Neural cell (in vitro differentiated cells): ENCODE measurements around the gene ZNF335. TPM values are rescaled to one million over a fixed set of nuclear protein-coding genes. Genes with fewer than 3 reads are reported as not detected.

Source experiments
- H2AFZ ChIP-seq: fragments of 200-600, 300-800 bp; sonication (generic), shearing (Covaris generic); 2 replicates; pipeline ENCODE4 v1.6.0; 2014; ENCODE audit warnings: low read depth, mild to moderate bottlenecking, antibody characterized with exemption, low read length, moderate library complexity
- H3F3A ChIP-seq: fragments of 200-600 bp; shearing (Covaris generic); 2 replicates; pipeline ENCODE4 v1.6.1; 2016; ENCODE audit warnings: mild to moderate bottlenecking, moderate library complexity, mixed read lengths, antibody characterized with exemption, low read length; ENCODE audit not compliant: insufficient read depth, poor library complexity, severe bottlenecking
- H3K27ac ChIP-seq: fragments of 200-600, 300-800 bp; sonication (generic), shearing (Covaris generic); 2 replicates; pipeline ENCODE4 v1.5.1; 2014; ENCODE audit warnings: mild to moderate bottlenecking, low read length, moderate library complexity
- H3K27me3 ChIP-seq: fragments of 300-800, 200-600 bp; sonication (generic), shearing (Covaris generic); 2 replicates; pipeline ENCODE4 v1.6.0; 2014; ENCODE audit warnings: mild to moderate bottlenecking, low read depth, low read length, moderate library complexity; ENCODE audit not compliant: insufficient read depth
- H3K36me3 ChIP-seq: fragments of 300-800, 200-600 bp; sonication (generic), shearing (Covaris generic); 2 replicates; pipeline ENCODE4 v1.5.1; 2014; ENCODE audit warnings: mild to moderate bottlenecking, antibody characterized with exemption, low read length, moderate library complexity; ENCODE audit not compliant: insufficient read depth
- H3K4me2 ChIP-seq: fragments of 300-800, 200-600 bp; sonication (generic), shearing (Covaris generic); 2 replicates; pipeline ENCODE4 v1.6.0; 2014; ENCODE audit warnings: mild to moderate bottlenecking, low read length
- H3K4me3 ChIP-seq: fragments of 300-800, 200-600 bp; sonication (generic), shearing (Covaris generic); 2 replicates; pipeline ENCODE4 v1.5.1; 2014; ENCODE audit warnings: mild to moderate bottlenecking, low read length, moderate library complexity
- H3K79me2 ChIP-seq: fragments of 200-600 bp; shearing (Covaris generic); replicated peaks from 2 replicates; pipeline ENCODE4 v1.6.0; 2014; ENCODE audit warnings: mild to moderate bottlenecking, low read length, moderate library complexity; ENCODE audit not compliant: insufficient read depth
- H3K9ac ChIP-seq: fragments of 300-800, 200-600 bp; sonication (generic), shearing (Covaris generic); 2 replicates; pipeline ENCODE4 v1.6.1; 2016; ENCODE audit warnings: mild to moderate bottlenecking, low read length, mixed read lengths
- H3K9me2 ChIP-seq: fragments of 200-600 bp; shearing (Covaris generic); 2 replicates; pipeline ENCODE4 v1.6.1; 2016; ENCODE audit warnings: mild to moderate bottlenecking, low read length, mixed read lengths; ENCODE audit not compliant: insufficient read depth
- H3K9me3 ChIP-seq: fragments of 200-600, 300-800 bp; sonication (generic), shearing (Covaris generic); 2 replicates; pipeline ENCODE4 v1.6.1; 2016; ENCODE audit warnings: mild to moderate bottlenecking, mixed run types, low read length, moderate library complexity, mixed read lengths
- H4K20me1 ChIP-seq: fragments of 200-600 bp; shearing (Covaris generic); 2 replicates; pipeline ENCODE4 v1.6.1; 2016; ENCODE audit warnings: mild to moderate bottlenecking, mixed run types; ENCODE audit not compliant: insufficient read depth
- EP300 ChIP-seq: fragments of 450-650 bp; conservative IDR thresholded peaks from 2 replicates; pipeline ENCODE4 v1.6.1; 2014; ENCODE audit warnings: antibody characterized with exemption, mild to moderate bottlenecking, moderate library complexity; ENCODE audit not compliant: poor library complexity, severe bottlenecking
- EZH2 ChIP-seq: fragments of 200-600, 300-800 bp; shearing (Covaris generic), sonication (generic); IDR thresholded peaks from 2 replicates; pipeline ENCODE4 v1.6.1; 2014; ENCODE audit warnings: antibody characterized with exemption, low read length, borderline replicate concordance, mild to moderate bottlenecking; ENCODE audit not compliant: insufficient read depth, poor library complexity, severe bottlenecking
- MXI1 ChIP-seq: fragments of 450-650 bp; conservative IDR thresholded peaks from 2 replicates; pipeline ENCODE4 v1.6.1; 2014; ENCODE audit warnings: antibody characterized with exemption, mild to moderate bottlenecking; ENCODE audit not compliant: poor library complexity, severe bottlenecking
- POLR2AphosphoS5 ChIP-seq: IDR thresholded peaks from 2 replicates; pipeline ENCODE4 v1.6.1; 2012
- RAD21 ChIP-seq: fragments of 450-650 bp; conservative IDR thresholded peaks from 2 replicates; pipeline ENCODE4 v1.6.1; 2014; ENCODE audit warnings: antibody characterized with exemption, mild to moderate bottlenecking, moderate library complexity
- SMC3 ChIP-seq: fragments of 450-650 bp; conservative IDR thresholded peaks from 2 replicates; pipeline ENCODE4 v1.6.1; 2014; ENCODE audit warnings: antibody characterized with exemption, mild to moderate bottlenecking, moderate library complexity; ENCODE audit not compliant: poor library complexity
- TAF1 ChIP-seq: IDR thresholded peaks from 2 replicates; pipeline ENCODE4 v1.6.1; 2012; ENCODE audit warnings: low read depth
- polyA plus RNA-seq: library from polyadenylated mRNA; depleted of rRNA; stranded (reverse); fragments of >200 nt; gene quantifications from 2 replicates; pipeline ENCODE4 v1.2.3, GENCODE V29; 2014
- TF ChIP-seq, protein P1 (sequence below): fragments of 450-650 bp; IDR thresholded peaks from 2 replicates; pipeline ENCODE4 v1.5.1; 2014; ENCODE audit warnings: antibody characterized with exemption, mild to moderate bottlenecking, moderate library complexity; ENCODE audit not compliant: poor library complexity, severe bottlenecking
- TF ChIP-seq, protein P2 (sequence below): IDR thresholded peaks from 2 replicates; pipeline ENCODE4 v1.6.1; 2012; ENCODE audit warnings: borderline replicate concordance

The ZNF335 gene
- polyA plus RNA-seq, 1 donor from 2014 or later: 12.8 TPM

DNA sequence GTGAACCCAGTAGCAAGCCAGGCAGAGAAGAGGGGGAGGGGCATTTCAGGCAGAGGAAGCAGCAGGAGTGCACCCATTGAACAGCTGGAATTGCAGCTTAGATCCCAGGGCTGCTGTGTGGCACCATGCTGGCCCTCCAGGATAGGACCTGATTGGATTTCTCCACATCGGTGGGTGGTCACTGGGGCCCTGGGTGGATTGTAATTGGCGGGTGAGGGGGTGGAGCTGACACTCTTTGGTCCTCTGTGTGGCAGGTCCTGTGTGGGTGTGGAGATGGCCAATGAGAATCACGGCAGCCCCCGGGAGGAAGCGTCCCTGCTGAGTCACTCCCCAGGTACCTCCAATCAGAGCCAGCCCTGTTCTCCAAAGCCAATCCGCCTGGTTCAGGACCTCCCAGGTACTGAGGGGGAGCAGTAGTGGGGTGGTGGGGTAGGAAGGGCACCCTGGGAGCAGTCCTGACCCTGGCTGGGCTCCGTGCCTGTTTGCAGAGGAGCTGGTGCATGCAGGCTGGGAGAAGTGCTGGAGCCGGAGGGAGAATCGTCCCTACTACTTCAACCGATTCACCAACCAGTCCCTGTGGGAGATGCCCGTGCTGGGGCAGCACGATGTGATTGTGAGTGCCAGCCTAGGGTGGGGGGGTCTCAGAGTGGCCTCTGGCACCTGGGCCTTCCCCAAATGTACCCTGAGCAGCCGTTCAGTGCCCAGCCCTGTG is 33.1 kb downstream of the ZNF335 start:
- no peak overlapping the region for H2AFZ ChIP-seq
- H3K4me2 ChIP-seq: no peak overlapping the region
- no peaks in the 10 kb centered on the region for H4K20me1 ChIP-seq
- H3K79me2 ChIP-seq: peaks cover 15% of the 10 kb centered on the region
- H3K4me3 ChIP-seq: no peak overlapping the region
- H3F3A ChIP-seq: no peaks in the 10 kb centered on the region
- no peaks in the 10 kb centered on the region for H3K9me3 ChIP-seq
- H3K9ac ChIP-seq: no peak overlapping the region
- no peaks in the 10 kb centered on the region for H3K9me2 ChIP-seq
- H3K27me3 ChIP-seq: no peaks in the 10 kb centered on the region
- H3K36me3 ChIP-seq: no peaks in the 10 kb centered on the region
- no peak overlapping the region for H3K27ac ChIP-seq
- TF ChIP-seq, protein P1, sequence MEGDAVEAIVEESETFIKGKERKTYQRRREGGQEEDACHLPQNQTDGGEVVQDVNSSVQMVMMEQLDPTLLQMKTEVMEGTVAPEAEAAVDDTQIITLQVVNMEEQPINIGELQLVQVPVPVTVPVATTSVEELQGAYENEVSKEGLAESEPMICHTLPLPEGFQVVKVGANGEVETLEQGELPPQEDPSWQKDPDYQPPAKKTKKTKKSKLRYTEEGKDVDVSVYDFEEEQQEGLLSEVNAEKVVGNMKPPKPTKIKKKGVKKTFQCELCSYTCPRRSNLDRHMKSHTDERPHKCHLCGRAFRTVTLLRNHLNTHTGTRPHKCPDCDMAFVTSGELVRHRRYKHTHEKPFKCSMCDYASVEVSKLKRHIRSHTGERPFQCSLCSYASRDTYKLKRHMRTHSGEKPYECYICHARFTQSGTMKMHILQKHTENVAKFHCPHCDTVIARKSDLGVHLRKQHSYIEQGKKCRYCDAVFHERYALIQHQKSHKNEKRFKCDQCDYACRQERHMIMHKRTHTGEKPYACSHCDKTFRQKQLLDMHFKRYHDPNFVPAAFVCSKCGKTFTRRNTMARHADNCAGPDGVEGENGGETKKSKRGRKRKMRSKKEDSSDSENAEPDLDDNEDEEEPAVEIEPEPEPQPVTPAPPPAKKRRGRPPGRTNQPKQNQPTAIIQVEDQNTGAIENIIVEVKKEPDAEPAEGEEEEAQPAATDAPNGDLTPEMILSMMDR: no peak
- TF ChIP-seq EP300 (no peak), POLR2AphosphoS5 (no peak), EZH2 (no peak), MXI1 (no peak), RAD21 (no peak), SMC3 (no peak), TAF1 (no peak)
- TF ChIP-seq, protein P2, sequence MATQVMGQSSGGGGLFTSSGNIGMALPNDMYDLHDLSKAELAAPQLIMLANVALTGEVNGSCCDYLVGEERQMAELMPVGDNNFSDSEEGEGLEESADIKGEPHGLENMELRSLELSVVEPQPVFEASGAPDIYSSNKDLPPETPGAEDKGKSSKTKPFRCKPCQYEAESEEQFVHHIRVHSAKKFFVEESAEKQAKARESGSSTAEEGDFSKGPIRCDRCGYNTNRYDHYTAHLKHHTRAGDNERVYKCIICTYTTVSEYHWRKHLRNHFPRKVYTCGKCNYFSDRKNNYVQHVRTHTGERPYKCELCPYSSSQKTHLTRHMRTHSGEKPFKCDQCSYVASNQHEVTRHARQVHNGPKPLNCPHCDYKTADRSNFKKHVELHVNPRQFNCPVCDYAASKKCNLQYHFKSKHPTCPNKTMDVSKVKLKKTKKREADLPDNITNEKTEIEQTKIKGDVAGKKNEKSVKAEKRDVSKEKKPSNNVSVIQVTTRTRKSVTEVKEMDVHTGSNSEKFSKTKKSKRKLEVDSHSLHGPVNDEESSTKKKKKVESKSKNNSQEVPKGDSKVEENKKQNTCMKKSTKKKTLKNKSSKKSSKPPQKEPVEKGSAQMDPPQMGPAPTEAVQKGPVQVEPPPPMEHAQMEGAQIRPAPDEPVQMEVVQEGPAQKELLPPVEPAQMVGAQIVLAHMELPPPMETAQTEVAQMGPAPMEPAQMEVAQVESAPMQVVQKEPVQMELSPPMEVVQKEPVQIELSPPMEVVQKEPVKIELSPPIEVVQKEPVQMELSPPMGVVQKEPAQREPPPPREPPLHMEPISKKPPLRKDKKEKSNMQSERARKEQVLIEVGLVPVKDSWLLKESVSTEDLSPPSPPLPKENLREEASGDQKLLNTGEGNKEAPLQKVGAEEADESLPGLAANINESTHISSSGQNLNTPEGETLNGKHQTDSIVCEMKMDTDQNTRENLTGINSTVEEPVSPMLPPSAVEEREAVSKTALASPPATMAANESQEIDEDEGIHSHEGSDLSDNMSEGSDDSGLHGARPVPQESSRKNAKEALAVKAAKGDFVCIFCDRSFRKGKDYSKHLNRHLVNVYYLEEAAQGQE: no peak

DNA sequence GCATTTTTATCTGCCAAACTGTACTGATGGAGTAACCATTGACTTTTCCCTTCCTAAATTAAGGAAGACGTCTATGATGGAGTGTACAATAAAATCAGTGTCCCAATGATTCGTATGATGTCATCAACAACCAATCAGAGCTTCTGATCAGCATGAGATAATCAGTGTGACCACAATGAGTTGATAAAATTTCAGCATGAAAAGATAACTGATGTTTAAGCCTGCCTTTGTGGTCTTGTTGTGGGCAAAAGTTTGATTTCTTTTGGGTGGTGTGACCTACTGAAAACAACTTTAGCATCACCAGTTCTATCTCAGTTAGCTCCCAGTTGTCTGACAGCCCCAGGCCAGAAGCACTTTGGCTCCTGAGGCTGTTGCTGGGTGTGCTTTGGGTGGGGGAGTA is 34.2 kb downstream of the ZNF335 start:
- Histone ChIP-seq H3F3A (no peaks in the 10 kb centered on the region), H3K27me3 (no peaks in the 10 kb centered on the region), H3K9me3 (no peaks in the 10 kb centered on the region), H3K9me2 (no peaks in the 10 kb centered on the region), H3K27ac (no peak overlapping the region), H3K4me3 (no peak overlapping the region), H3K4me2 (no peak overlapping the region), H3K9ac (no peak overlapping the region), H2AFZ (no peak overlapping the region), H3K36me3 (no peaks in the 10 kb centered on the region), H4K20me1 (no peaks in the 10 kb centered on the region), H3K79me2 (peaks cover 21% of the 10 kb centered on the region)
- TF ChIP-seq POLR2AphosphoS5: no peak
